ENCODE data around the gene MAEA.

DNA sequence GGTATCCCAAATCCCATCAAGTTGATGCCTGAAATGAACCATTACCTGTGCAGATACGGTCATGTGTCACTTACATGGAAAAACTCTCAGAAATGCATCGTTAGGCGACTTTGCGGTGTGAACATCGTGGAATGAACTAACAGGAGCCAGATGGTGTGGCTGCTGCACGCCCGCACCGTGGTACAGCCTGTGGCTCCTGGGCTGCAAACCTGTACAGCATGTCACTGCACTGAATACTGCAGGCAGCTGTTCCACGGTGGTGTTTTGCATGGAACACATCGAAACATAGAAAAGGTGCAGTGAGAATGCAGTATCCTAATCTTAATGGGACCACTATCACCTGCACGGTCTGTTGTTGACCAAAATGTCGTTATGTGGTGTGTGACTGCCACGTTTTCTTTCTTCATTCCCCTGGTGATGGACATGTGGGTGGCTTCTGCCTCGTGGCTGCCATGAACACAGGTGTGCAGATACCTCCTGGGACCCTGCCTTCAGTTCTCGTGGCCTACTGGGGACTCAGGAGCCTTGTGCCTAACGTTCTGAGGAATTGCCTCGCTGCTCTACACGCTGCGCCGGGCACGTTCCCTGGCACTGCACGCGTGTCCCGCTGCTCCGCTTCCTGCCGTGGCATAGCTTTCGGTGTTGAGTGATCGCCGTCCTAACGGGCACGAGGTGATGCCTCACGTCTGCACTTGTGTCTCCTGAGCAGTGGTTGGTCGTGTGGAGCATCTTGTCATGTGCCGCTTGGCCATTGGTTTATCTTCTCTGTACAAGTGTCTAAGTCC lies 18.5 kb downstream of the MAEA start:
- TF ChIP-seq POLR2AphosphoS5 (IDR thresholded peaks at IDR 0.05), result no peak
- TF ChIP-seq, protein P1, sequence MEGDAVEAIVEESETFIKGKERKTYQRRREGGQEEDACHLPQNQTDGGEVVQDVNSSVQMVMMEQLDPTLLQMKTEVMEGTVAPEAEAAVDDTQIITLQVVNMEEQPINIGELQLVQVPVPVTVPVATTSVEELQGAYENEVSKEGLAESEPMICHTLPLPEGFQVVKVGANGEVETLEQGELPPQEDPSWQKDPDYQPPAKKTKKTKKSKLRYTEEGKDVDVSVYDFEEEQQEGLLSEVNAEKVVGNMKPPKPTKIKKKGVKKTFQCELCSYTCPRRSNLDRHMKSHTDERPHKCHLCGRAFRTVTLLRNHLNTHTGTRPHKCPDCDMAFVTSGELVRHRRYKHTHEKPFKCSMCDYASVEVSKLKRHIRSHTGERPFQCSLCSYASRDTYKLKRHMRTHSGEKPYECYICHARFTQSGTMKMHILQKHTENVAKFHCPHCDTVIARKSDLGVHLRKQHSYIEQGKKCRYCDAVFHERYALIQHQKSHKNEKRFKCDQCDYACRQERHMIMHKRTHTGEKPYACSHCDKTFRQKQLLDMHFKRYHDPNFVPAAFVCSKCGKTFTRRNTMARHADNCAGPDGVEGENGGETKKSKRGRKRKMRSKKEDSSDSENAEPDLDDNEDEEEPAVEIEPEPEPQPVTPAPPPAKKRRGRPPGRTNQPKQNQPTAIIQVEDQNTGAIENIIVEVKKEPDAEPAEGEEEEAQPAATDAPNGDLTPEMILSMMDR (IDR thresholded peaks at IDR 0.05), result no peak
